Renal pelvis (tissue), 4 donors: Measurements from ENCODE around the gene ZHX3. TPM values are rescaled to one million over a fixed set of nuclear protein-coding genes. Genes with fewer than 3 reads are reported as not detected.

Experiments
- DNase-seq: peaks from one replicate; pipeline ENCODE4 v3.0.0-alpha.2; 2013
- polyA plus RNA-seq, 3 donors: library from polyadenylated mRNA; unstranded; fragments of 120-200 nt; gene quantifications; one replicate each; pipeline ENCODE4 v1.2.1, GENCODE V29; 2013; ENCODE audit not compliant: insufficient read length in 3 of 3

Gene ZHX3
- polyA plus RNA-seq, 3 donors, result 21.3 to 26.9 (median 25.5) TPM

- no peak for DNase-seq
Observed at GRCh38 chr20:41154436-41155176, 162.9 kb downstream of the ZHX3 start.

GRCh38 chr20:41152108-41152757 lies 165.3 kb downstream of the ZHX3 start:
- DNase-seq, result no peak

- no peak for DNase-seq
Observed at GRCh38 chr20:41151134-41151869, 166.2 kb downstream of the ZHX3 start.

DNA sequence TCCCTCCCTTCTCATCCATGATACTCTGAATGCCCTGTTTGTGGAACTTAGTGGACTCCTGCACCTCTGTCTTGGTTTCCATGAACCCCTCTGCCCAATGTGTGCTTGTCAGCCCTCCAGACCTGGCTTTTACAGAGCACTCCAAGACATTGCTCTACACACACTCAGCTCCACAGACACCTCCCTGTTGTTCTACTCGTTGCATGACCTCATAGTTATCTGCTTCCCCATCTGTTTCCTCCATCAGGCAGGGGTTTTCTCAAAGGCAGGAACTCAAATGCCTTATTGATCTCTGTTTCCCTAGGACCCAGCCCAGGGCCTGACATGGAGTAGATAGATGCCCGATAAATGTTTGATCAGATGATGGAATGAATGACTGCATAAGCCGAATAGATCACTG lies 166.9 kb downstream of the ZHX3 start:
- peak; percentile 4 for DNase-seq

GRCh38 chr20:41148942-41149341 lies 168.6 kb downstream of the ZHX3 start:
- DNase-seq, result no peak

DNA sequence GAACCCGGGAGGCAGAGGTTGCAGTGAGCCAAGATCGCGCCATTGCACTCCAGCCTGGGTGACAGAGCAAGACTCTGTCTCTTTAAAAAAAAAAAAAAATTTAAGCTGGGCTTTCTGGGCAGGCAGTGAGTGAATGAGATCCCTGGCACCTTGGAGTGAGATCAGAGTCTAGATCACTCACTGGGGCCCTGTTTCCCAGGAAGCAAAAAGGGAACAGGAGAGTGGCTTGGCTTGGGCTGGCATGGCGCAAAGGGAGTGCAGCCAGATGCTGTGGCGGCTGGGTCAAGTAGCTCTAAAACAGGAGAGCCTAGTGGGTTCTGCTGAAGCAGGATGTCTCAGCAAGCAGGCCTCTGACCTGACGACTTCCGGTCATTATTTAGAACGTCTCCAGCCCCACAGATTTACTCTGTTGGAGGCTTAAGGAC lies 169.8 kb downstream of the ZHX3 start:
- DNase-seq, result peak; percentile 11

DNA sequence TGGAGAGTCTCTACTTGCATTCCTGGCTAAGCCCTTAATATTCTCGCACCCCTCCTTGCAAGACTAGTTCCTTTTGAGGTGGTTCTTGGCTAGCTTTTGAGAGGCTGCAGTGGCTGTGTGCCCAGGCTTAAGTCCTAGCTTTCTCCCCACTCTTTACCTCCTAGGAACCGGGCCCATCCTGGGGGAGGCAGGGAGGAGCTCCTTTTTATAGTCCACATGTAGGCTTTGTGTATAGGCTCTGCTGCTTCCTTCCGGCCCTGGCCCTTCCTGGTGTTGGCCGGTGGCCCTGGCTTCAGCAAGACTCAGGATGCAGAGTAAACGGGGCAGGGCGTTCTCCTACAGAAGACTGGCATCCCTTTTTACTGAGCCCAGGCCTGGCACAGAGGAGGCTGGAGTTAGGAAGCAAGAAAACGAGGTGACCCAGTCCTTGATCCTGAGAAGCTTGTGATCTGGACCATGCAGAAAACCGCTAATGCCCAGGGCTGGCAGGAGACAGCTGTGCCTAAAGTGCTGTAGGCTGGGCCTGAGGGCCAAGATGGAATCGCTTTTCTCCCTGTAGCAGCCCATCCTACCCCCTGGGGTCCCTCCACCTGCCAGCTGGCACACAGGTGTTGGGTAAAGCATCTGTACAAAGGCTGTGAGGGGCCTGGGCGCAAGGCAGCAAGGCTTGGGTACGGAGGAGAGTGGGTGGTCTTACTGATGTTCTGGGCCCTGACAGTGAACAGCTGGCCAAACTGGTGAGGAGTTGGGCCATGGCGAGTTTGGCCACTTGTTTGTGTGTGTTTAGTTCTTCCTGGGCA lies 171.5 kb downstream of the ZHX3 start:
- no peak for DNase-seq

GRCh38 chr20:41145317-41145716 lies 172.2 kb downstream of the ZHX3 start:
- no peak for DNase-seq

DNA sequence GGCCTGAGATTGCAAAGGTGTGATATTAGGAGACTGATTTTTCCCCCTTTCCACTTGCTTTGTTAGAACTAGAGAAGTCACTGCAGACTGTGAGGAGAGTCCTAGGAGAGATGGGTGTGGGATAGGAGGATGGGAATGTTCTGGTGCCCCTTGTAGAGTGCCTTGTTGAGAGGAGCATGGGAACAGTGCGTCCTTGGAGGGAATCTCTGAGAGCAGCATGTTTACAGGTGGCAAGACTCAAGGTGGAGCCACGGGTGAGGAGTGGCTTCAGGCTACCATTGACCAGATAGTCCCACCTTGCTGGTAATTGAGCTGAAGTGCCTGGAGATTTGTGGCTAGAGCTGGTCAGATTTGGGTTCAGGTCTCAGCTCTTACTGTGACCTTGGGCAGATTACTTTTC lies 174.2 kb downstream of the ZHX3 start:
- no peak for DNase-seq

DNA sequence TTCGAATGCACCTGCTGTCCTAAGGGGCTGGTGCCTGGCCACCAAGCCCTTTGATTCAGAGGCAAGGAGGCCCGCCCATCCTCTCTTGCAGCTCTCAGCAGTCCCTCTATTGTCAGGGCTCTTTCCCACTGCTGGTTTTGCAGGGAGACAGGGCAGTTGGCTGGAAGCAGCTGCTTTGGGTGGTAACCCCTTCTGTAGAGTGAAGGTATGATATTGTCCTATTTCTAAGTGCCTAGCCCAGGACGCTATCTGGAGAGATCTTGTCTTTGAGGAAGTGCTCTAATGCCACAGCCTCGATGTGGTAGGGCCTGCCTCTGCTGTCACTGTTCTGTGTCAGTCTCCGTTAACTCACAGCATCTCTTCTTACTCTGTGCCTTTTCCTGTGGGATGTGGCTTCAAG lies 174.6 kb downstream of the ZHX3 start:
- no peak for DNase-seq

DNA sequence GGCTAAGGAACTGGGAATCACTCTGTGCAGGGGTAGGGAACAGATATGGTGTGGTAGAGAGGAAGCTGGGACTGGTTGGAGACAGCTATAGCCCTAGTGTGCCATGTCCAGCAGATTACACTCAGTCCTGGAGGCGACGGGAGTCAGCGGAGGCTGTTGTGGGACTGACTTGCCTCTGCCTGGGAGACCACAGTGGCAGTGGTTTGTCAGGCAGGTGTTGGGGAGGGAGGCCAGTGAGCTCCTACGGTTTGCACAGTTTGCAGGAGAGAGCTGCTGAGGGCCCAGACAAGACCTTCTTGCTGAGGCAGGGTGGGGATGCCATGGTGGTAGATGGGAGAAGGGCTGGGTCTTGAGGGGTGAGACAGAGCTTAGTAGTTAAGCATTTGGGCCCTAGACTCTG lies 175.3 kb downstream of the ZHX3 start:
- no peak for DNase-seq

- peak; percentile 7 for DNase-seq
Observed at GRCh38 chr20:41141153-41141815, 176.2 kb downstream of the ZHX3 start.

DNA sequence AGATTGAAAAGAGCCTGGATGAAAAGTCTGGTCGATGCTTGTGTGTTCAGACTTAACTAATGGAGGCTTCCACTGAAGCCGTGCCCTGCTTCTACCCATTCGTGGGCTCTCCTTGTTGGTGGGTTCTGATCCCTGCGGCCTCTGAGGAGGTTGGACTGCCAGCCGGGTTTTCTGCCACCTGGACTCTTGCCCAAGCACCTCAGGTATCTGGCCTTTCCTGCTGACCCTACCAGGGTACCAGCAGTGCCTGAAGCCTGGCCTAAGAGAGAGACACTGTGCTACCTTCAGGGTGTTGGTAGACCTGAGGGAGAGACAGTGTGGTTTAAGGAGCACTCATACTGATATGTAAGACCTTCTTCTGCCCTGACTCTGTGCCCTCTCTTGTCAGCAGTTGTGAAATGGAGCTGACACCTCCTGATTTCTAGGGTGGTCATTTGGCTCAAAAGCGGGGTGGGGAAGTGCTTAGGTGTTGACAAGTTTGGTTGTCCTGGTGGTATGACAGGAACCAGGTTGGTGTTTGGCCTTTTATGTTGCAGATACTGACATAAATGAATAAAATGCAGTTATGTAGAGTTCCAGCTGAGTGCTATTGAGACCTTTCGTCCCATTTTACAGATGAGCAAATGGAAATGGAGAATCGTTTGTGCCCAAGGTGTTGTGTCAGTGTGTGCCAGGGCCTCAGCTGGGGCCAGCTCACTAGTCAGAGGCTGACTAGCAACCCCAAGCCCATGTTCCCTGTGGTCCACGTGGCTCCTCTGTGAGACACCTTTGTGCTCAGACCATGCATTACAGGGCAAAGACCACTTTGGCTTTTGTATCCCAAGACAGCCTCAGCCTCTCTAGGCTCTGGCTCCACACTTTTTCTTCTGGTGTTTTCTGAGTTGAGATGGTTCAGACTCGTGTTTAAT lies 177.1 kb downstream of the ZHX3 start:
- DNase-seq, result no peak

DNA sequence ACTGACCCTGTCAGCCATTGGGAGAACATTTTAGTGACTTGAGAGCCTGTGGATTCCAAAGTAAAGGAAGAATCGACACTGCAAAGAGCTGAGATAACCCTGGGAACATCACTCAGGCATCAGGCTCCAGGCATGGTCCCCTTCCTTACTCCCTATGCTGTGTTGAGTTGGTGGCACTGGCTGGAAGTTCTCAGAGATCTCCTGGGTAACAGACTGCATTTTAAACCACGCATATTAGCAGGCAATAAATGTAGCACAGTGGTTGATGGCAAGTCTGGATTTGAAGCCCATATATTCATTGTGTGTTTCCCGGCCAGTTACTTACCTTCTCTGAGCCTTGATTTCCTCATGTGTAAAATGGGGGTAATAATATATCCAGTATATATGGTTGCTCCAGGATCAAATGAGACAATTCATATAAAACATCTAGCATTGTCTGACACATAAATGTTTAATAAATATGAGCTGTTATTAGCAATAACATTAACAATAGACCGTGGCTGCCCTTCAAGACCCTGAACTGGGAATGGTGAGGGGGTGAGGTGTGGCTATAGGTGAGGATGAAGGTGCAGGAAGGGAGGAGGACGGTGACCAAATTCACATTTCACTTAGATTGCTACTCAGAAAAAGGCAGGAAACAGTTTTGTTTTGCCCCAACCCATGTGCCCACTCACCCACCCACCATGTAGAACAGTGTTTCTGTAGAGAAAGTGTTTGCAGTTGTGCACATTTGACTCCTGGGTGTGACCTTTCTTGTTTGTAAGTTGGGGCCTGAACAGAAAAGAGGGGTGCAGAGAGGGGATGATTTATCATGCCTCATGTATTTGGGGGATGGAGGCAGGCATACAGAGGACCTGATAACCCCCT lies 178.1 kb downstream of the ZHX3 start:
- DNase-seq, result no peak

GRCh38 chr20:41138475-41139226 lies 178.9 kb downstream of the ZHX3 start:
- peak; percentile 16 for DNase-seq

DNA sequence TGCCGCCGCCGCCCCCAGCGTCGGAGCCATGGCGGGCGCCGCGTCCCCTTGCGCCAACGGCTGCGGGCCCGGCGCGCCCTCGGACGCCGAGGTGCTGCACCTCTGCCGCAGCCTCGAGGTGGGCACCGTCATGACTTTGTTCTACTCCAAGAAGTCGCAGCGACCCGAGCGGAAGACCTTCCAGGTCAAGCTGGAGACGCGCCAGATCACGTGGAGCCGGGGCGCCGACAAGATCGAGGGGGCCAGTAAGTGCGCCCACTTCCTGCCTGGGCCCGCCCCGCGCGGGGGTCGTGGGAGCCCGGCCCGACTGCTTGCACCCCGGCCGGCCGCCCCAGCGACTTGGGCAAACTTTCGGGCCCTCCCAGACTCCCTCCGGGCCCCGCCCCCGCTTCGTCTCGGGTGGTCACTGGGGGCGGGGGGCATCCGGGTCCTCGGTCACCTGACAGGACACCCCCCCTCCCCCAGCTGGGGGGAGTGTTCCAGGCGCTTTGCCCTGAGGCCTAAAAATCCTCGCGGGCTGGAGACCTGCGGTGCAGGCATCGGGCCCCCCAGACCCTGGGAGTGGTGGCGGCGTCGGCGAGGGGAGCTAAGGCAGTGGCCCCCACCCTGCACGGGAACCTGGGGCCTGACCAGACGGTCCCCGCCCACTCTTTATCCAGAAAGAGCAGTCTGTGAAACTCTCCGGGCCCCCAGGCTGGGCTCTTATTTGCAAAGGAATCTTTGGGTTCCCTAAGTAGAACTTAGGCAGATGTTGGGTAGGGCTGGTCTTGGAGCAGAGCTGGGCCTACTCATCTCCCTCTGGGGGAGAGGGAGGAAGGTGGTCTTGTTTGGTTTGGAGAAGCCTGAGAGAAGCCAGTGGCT lies 179.7 kb downstream of the ZHX3 start:
- DNase-seq, result peak; percentile 87
